ENCODE data around the gene PSENEN.
"Not testable (repeated sequence)": the region's sequence is repeated elsewhere in the genome, so short reads cannot be mapped to it uniquely, and the experiment has no call there.

PSENEN gene

GRCh38 chr19:35789978-35790944, 44.8 kb downstream of the PSENEN start:
- no peak for DNase-seq

- DNase-seq: no peak
Observed at GRCh38 chr19:35790981-35791813, 45.7 kb downstream of the PSENEN start.

DNA sequence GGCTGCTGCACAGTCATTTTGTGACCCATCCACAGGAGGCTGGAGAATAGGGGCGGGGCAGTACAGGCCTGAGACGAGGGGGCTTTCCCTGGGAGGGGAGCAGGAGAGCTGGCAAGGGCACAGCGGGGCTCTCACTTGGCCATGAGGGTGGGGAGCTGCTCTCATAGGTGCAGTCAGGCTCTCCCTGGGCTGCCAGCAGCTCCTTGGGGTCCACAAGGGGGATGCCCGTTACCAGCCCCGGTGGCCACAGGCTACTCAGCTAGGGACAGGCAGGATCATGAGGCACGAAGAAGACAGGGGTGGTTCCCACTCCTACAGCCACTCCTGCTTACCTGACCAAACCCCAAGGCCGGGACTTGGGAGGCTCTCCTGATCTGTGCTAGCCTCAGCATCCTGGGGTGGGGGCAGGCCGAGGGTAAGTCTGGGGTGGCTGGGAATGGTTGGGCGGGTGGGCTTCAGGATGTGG, 46.4 kb downstream of the PSENEN start:
- no peak for DNase-seq

DNA sequence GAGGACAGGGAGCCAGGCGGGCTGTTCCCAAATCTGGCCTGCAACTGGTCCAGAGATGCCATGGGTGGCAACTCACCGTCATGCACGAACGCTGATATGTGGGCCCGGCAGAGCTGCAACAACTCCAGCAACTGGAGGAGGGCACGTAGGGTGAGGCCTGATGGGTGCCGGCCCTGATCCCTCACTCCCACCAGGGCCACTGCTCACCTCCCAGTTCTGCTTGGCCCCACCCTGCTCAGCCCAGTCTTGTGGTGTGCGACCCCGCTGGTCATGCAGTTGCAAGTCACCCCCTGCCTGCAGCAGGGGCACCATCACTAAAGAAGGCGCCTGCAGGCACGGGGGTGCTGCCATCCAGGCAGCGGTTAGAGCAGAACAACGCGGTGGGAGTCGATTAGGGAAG, 46.9 kb downstream of the PSENEN start:
- DNase-seq: no peak

- DNase-seq: no peak
Observed at GRCh38 chr19:35792888-35793287, 47.4 kb downstream of the PSENEN start.

GRCh38 chr19:35793381-35794165, 48.1 kb downstream of the PSENEN start:
- no peak for DNase-seq

GRCh38 chr19:35795564-35795963, 50.1 kb downstream of the PSENEN start:
- DNase-seq: not testable (repeated sequence)
